SJCRH30 (cell line): ENCODE measurements around the gene PRPF40A. TPM values are rescaled to one million over a fixed set of nuclear protein-coding genes. Genes with fewer than 3 reads are reported as not detected.
A peak's percentile ranks its signal among the peaks of the same experiment; 100 is the strongest.

Experiments
- DNase-seq, 2 experiments: peaks; one replicate each; pipeline ENCODE4 v3.0.0-alpha.2; 2015 to 2020
- H3K27ac ChIP-seq: fragments of 250-450 bp; sonication (Bioruptor Pico); 2 replicates; pipeline ENCODE4 v1.5.1; 2020; ENCODE audit warnings: mild to moderate bottlenecking, moderate library complexity
- H3K27me3 ChIP-seq: fragments of 250-450 bp; sonication (Bioruptor Pico); 2 replicates; pipeline ENCODE4 v1.5.1; 2020; ENCODE audit warnings: mild to moderate bottlenecking, moderate library complexity
- H3K36me3 ChIP-seq: fragments of 250-450 bp; sonication (Bioruptor Pico); 2 replicates; pipeline ENCODE4 v1.5.1; 2020; ENCODE audit warnings: mild to moderate bottlenecking, moderate library complexity
- H3K4me1 ChIP-seq: fragments of 250-450 bp; sonication (Bioruptor Pico); 2 replicates; pipeline ENCODE4 v1.5.1; 2020; ENCODE audit warnings: mild to moderate bottlenecking, moderate library complexity
- H3K4me3 ChIP-seq: fragments of 250-450 bp; sonication (Bioruptor Pico); 2 replicates; pipeline ENCODE4 v1.5.1; 2020; ENCODE audit warnings: mild to moderate bottlenecking, moderate library complexity
- H3K9me3 ChIP-seq: fragments of 250-450 bp; sonication (Bioruptor Pico); replicated peaks from 2 replicates; pipeline ENCODE4 v1.5.1; 2020; ENCODE audit warnings: mild to moderate bottlenecking, moderate library complexity
- total RNA-seq: library from RNA; depleted of rRNA; stranded (reverse); fragments of >200 nt; shearing (Covaris generic); gene quantifications from 2 replicates; pipeline ENCODE4 v1.2.3, GENCODE V29; 2014

Gene PRPF40A
- total RNA-seq, 1 experiment from 2014 or later = 174 TPM

DNA sequence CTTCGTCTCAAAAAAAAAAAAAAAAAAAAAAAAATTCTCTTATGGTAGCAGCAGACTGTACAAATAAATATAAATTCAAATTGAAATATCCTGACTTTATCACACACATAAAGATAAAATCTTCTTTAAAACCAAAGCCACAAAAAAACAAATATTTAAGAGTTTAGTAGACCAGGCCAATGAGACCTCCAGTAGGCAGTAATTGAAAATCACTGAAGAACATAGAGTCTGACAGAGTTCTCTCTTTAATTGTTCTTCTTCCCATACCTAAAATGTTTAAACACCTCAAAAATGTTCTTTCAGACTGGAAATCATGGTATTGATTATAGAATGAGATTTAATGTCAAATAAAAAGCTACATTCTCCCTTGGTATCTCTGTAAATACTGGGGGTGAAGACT, 20.8 kb downstream of the PRPF40A start:
- Histone ChIP-seq H3K27ac (no peak overlapping the region), H3K4me1 (no peaks in the 10 kb centered on the region; the same call in 1 of the 2 replicates), H3K27me3 (no peaks in the 10 kb centered on the region), H3K4me3 (no peak overlapping the region), H3K36me3 (peaks cover 34% of the 10 kb centered on the region), H3K9me3 (0 out of 2 replicates have a peak, but pooled peaks cover 2% of the 10 kb centered on the region)
- no peak for DNase-seq

DNA sequence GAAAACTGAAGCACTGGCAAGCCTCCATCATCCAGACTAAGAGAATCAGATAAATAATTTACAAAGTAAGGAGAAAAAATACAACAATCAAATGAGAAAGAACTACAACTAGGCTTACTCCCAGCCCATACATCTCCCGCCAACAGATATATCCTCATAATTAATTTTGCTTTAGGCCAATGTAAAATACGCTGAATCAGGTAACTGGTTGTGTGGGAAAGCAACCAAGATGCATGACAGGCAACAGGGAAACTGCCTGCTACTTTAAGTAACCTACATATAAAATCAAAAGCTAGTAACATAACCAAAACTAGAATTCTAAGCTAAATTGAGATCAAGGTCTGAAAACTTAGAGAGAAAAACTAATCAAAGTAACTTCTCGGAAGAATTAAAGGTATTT, 21.5 kb downstream of the PRPF40A start:
- Histone ChIP-seq H3K27me3 (no peaks in the 10 kb centered on the region), H3K4me1 (no peaks in the 10 kb centered on the region; the same call in 1 of the 2 replicates), H3K27ac (no peak overlapping the region), H3K9me3 (0 out of 2 replicates have a peak, but pooled peaks cover 2% of the 10 kb centered on the region), H3K36me3 (peaks cover 41% of the 10 kb centered on the region), H3K4me3 (no peak overlapping the region)
- no peak for DNase-seq

DNA sequence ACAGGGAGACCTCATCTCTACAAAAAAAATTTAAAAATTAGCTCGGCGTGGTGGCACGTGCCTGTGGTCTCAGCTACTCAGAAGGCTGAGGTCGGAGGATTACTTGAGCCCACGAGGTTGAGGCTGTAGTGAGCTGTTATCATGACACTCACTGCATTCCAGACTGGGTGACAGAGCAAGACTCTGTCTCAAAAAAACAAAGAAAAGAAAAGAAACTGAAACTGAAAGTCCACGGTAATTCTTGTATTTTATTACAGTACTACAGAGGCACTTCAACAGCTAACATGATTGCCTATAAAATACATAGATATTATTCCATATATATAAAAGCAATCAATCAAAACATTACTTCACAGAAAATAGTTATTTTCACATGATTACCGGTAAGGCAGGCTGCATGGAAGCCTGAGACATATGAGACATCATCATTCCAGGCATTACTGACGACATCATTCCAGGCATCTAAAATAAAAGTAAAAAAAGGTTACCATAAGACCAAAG, 23.1 kb downstream of the PRPF40A start:
- Histone ChIP-seq H3K4me3 (peak overlapping the region; percentile 22), H3K4me1 (no peaks in the 10 kb centered on the region; the same call in 1 of the 2 replicates), H3K36me3 (peaks cover 44% of the 10 kb centered on the region), H3K27ac (peak overlapping the region; percentile 65), H3K9me3 (0 out of 2 replicates have a peak, but pooled peaks cover 2% of the 10 kb centered on the region), H3K27me3 (no peaks in the 10 kb centered on the region)
- DNase-seq = peak; percentile 38 to 41

DNA sequence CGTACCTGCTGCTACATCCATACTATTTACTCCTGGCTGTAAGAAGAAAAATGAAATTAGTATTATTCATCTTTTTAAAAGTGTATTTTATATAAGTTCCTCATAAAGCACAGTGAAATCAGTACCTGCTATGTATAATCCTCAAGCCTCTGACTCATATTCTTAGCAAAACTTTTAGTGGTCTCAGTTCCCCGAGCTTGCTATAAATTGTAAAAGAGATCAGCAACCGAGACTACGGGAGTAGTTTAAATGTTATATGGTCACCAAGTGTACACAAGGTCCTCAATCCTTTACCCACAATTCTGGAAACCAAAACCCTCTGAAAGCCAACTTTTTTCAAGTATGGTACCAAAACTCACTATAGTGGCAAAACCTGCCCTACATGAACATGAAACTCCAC, 24.2 kb downstream of the PRPF40A start:
- Histone ChIP-seq H3K4me1 (no peaks in the 10 kb centered on the region; the same call in 1 of the 2 replicates), H3K27ac (no peak overlapping the region), H3K9me3 (0 out of 2 replicates have a peak, but pooled peaks cover 2% of the 10 kb centered on the region), H3K27me3 (no peaks in the 10 kb centered on the region), H3K36me3 (peaks cover 52% of the 10 kb centered on the region), H3K4me3 (no peak overlapping the region)
- no peak for DNase-seq

DNA sequence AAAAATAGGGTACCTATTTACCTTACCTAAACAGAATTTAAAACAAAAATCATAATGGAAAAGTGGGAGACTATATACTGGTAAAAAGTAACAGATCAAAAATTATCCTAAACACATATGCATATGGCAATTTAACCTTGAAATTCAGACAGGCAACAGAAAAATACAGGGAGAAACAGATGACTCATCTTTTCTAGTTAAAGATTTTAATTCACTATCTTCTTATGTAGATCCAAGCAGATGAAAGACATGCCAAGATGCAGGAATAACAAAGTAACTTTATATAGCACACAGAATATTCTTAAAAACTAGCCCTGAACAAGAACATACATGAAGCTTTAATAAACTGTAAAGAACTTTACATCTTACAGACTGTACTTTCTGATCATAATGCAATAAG, 30.9 kb downstream of the PRPF40A start:
- H3K27me3 ChIP-seq = no peaks in the 10 kb centered on the region
- H3K4me3 ChIP-seq = no peak overlapping the region
- H3K27ac ChIP-seq = no peak overlapping the region
- peaks cover 36% of the 10 kb centered on the region for H3K36me3 ChIP-seq
- no peaks in the 10 kb centered on the region for H3K9me3 ChIP-seq
- H3K4me1 ChIP-seq = no peaks in the 10 kb centered on the region
- DNase-seq = no peak

DNA sequence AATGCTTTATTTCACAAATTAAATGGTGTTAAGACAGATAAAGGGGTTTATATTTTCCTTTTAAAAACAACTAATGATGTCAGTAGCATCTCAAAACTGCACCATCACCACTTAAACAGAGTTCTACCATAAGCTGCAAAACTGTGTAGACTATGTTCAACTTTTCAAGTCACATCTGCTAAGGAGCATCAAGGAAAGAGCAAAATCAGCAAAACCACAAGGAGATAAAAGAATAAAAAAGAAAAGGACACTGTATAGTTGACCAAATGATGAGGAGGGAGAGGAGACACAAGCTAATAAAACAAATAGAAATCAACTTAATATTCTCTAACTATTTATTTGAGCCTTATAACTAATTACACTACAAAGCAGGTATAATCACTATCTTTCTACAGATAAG, 33.9 kb downstream of the PRPF40A start:
- H3K27ac ChIP-seq = no peak overlapping the region
- no peaks in the 10 kb centered on the region for H3K9me3 ChIP-seq
- H3K36me3 ChIP-seq = peaks cover 42% of the 10 kb centered on the region
- DNase-seq = no peak
- H3K4me1 ChIP-seq = no peaks in the 10 kb centered on the region
- H3K27me3 ChIP-seq = no peaks in the 10 kb centered on the region
- no peak overlapping the region for H3K4me3 ChIP-seq

DNA sequence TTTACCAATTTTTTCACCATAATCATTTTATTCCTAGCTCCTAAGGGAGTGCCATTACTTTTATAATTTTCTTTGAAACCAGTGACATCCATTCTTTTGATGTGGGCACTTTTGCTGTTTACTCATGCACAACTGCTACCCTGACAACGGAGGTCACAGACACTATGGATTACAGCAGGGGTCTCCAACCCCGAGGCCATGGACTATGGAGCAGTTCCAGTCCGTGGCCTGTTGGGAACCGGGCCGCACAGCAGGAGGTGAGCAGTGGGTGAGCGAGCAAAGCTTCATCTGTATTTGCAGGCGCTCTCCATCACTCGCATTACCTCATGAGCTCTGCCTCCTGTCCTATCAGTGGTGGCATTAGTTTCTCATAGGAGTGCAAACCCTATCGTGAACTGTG, 34.6 kb downstream of the PRPF40A start:
- no peak overlapping the region for H3K27ac ChIP-seq
- no peaks in the 10 kb centered on the region for H3K27me3 ChIP-seq
- peaks cover 47% of the 10 kb centered on the region for H3K36me3 ChIP-seq
- no peak overlapping the region for H3K4me3 ChIP-seq
- H3K9me3 ChIP-seq = no peaks in the 10 kb centered on the region
- H3K4me1 ChIP-seq = no peaks in the 10 kb centered on the region
- DNase-seq = peak in 1 of 2 experiments; percentile 3

DNA sequence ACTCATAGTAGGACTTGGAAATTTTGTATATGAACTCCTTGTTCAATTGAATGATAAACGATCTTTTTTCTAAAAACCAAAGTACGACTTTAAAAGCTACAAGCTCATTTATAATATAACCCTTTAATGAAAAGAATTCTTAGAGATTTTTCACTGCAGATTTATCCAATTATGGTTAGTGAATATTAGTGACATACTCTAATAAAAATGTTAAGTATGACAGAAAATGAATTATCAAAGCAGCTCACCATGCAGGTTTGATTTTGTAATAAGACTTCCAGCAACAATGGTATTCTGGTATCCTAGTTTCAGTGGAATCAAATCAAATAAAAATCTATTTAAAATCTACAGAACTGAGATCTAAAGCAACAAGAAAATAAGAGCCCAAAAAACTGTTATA, 38.5 kb downstream of the PRPF40A start:
- Histone ChIP-seq H3K4me1 (peaks cover 9% of the 10 kb centered on the region), H3K4me3 (no peak overlapping the region), H3K9me3 (no peaks in the 10 kb centered on the region), H3K27ac (no peak overlapping the region), H3K27me3 (no peaks in the 10 kb centered on the region), H3K36me3 (peaks cover 69% of the 10 kb centered on the region)
- DNase-seq = no peak

DNA sequence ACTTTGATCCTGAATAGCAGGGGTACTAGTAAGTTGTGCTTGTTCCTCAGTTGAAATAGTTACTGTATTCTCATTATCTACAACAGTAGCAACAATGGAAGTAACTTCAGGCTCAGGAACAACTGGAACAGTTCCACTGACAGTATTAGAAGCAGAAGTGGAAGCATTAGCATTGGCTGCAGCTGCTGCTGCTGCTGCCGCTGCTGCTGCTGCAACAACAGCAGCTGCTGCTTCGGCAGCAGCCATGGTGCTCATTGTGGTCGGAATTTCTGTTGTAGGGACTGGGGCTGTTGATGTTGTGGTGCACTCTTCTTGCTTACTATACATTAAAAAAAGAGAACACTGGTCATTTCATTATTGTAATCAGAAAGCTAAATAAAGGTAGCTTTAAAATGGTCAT, 40.8 kb downstream of the PRPF40A start:
- H3K9me3 ChIP-seq = no peaks in the 10 kb centered on the region
- no peaks in the 10 kb centered on the region for H3K27me3 ChIP-seq
- peaks cover 9% of the 10 kb centered on the region for H3K4me1 ChIP-seq
- H3K36me3 ChIP-seq = peaks cover 84% of the 10 kb centered on the region
- peak overlapping the region; percentile 22 for H3K27ac ChIP-seq
- peak; percentile 55 to 72 for DNase-seq
- H3K4me3 ChIP-seq = no peak overlapping the region

DNA sequence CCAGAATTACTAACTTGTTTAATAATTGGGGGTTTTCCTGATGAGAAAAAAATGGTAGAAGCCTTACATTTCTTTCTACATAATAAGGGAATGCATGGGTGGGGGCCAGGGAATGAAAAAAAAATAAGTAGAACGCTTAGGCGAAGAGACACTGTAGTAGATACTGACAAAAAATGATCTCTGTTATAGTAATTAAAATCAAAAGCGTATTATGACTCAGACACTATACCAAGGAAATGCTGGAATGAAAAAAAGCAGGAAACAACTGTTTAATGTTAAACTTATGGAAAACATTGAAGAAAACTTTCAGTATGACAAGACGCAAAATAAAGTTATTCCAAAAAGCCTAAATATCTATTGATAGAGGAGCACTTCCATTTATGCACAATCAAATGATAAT, 42.9 kb downstream of the PRPF40A start:
- H3K36me3 ChIP-seq = peaks cover 87% of the 10 kb centered on the region
- no peak for DNase-seq
- no peaks in the 10 kb centered on the region for H3K9me3 ChIP-seq

DNA sequence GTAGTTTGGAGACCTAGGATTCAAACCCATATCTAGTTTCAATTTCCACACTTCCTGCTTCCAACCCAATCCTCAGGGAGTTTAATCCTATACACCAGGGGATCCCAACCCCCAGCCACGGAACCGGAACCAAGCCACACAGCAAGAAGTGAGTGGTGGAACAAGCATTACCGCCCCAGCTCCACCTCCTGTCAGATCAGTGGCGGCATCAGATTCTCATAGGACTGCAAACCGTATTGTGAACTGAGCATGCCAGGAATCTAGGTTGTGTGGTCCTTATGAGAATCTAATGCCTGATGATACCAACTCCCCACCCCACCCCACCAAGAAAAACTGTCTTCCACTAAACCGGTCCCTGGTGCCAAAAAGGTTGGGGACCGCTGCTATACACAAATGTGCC, 52.5 kb downstream of the PRPF40A start:
- H3K27me3 ChIP-seq = no peaks in the 10 kb centered on the region
- no peak overlapping the region for H3K27ac ChIP-seq
- H3K4me1 ChIP-seq = no peaks in the 10 kb centered on the region
- H3K36me3 ChIP-seq = peaks cover 91% of the 10 kb centered on the region
- no peaks in the 10 kb centered on the region for H3K9me3 ChIP-seq
- no peak for DNase-seq
- H3K4me3 ChIP-seq = no peak overlapping the region

More for the DNA sequence above, 42.9 kb downstream of the PRPF40A start:
- no peak overlapping the region for H3K4me3 ChIP-seq
- no peaks in the 10 kb centered on the region for H3K27me3 ChIP-seq
- peaks cover 9% of the 10 kb centered on the region for H3K4me1 ChIP-seq
- H3K27ac ChIP-seq = no peak overlapping the region

DNA sequence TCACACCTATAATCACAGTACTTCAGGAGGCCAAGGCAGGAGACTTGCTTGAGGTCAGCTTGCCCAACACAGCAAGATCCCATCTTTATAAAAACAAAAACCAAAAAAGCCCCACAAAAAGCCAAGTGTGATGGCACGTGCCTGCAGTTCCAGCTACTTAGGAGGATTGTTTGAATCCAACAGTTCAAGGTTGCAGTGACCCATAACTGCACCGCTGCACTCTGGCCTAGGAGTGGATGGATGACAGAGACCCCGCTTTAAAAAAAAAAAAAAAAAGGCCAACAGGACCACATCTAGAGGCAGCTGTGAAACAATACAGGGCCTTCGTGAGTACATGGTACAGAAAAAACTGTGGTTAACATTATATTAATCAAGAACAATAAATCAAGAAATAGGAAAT, 56.2 kb downstream of the PRPF40A start:
- no peak for DNase-seq
- Histone ChIP-seq H3K9me3 (no peaks in the 10 kb centered on the region), H3K27me3 (no peaks in the 10 kb centered on the region), H3K27ac (no peak overlapping the region), H3K4me3 (no peak overlapping the region), H3K4me1 (no peaks in the 10 kb centered on the region), H3K36me3 (peaks cover 92% of the 10 kb centered on the region)

DNA sequence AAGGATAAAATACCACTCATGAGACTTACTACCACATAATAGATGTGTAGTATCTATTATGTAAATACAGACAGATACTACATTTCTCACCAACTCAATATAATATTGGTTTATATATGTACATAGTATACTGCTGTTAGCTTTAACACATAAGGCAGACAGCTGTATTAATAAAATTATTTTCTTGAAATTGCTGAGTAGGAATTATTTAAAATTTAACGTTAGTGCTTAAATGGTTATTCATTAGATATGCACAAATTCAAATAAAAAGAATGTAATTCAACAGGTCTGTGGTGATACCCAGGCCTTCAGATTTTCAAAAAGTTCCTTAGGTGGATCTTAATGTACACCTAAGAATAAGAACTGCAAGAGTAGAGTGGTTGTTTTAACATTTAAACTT, 59.0 kb downstream of the PRPF40A start:
- Histone ChIP-seq H3K36me3 (peaks cover 93% of the 10 kb centered on the region), H3K4me3 (no peak overlapping the region), H3K4me1 (no peaks in the 10 kb centered on the region), H3K27me3 (no peaks in the 10 kb centered on the region), H3K27ac (no peak overlapping the region), H3K9me3 (no peaks in the 10 kb centered on the region)
- DNase-seq = no peak

DNA sequence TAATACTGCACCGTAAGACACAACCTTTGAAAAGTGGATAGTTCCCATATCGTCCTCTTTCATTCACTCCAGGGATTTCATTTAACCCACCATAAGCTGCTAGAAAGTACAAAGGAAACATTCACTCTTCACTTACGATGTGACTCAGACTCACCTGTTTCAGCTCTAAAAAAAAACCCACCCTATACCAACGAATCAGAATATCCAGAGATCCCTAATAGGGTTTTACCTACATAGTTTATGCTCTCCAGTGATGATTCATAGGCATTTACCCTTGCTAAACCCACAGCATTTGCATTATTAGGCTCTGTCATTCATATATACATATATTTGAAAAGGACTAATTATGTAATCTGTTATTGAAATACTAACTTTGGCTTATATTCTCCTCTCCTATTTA, 60.2 kb downstream of the PRPF40A start:
- no peaks in the 10 kb centered on the region for H3K4me1 ChIP-seq
- H3K27me3 ChIP-seq = no peaks in the 10 kb centered on the region

DNA sequence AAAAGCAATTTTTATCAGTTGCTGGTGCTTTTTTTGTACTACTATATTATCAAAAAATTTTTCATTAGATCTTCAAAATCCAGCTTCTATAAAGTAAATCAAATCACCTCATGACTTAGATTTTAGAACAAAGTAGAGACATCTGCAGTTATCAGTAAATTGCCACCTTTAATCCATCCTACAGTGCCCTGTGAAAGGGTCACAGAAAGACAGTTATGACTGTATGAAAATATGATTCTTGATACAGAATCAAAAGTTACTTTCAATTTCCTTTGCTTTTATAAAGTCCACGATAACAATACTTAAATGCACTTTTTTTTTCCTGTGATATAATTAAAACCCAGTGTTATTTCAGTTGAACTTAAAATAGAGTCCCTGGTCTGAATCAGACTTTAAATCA, 61.4 kb downstream of the PRPF40A start:
- peaks cover 86% of the 10 kb centered on the region for H3K36me3 ChIP-seq
- H3K4me3 ChIP-seq = no peak overlapping the region
- no peak for DNase-seq
- H3K9me3 ChIP-seq = no peaks in the 10 kb centered on the region
- H3K4me1 ChIP-seq = no peaks in the 10 kb centered on the region
- H3K27me3 ChIP-seq = no peaks in the 10 kb centered on the region
- no peak overlapping the region for H3K27ac ChIP-seq

More for the DNA sequence above, 60.2 kb downstream of the PRPF40A start:
- peaks cover 92% of the 10 kb centered on the region for H3K36me3 ChIP-seq
- H3K4me3 ChIP-seq = no peak overlapping the region
- H3K27ac ChIP-seq = no peak overlapping the region
- no peak for DNase-seq
- no peaks in the 10 kb centered on the region for H3K9me3 ChIP-seq

DNA sequence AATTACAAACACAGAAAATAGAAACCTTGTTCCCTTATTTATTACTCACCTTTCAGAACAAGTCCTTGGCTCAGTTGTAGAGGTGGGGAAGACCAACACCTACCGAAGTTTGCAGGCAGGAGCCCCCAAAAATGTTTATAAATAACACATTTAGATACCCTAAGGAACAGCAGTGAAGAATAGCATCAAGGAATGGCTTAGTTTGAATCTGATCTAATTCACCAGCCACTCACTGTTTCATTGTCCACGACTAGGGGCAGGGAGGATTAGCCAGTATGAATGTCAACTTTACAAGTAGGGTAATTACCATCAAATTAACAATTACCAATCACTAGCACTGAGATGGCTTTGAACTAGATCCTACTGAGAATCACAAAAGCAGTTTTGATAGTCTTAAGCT, 65.4 kb downstream of the PRPF40A start:
- Histone ChIP-seq H3K4me1 (no peaks in the 10 kb centered on the region), H3K36me3 (peaks cover 54% of the 10 kb centered on the region), H3K27me3 (no peaks in the 10 kb centered on the region), H3K9me3 (no peaks in the 10 kb centered on the region), H3K4me3 (no peak overlapping the region), H3K27ac (no peak overlapping the region)
- no peak for DNase-seq
